GM12873 (cell line): ENCODE data around the gene HGD.

ENCODE experiments used
- TF ChIP-seq, protein P1 (sequence below): IDR thresholded peaks from 2 replicates; pipeline ENCODE4 v1.5.1; 2012; ENCODE audit warnings: low read depth, mild to moderate bottlenecking, moderate library complexity, low read length, control low read depth; ENCODE audit not compliant: insufficient read depth; ENCODE audit errors: missing control alignments

The HGD gene, protein sequence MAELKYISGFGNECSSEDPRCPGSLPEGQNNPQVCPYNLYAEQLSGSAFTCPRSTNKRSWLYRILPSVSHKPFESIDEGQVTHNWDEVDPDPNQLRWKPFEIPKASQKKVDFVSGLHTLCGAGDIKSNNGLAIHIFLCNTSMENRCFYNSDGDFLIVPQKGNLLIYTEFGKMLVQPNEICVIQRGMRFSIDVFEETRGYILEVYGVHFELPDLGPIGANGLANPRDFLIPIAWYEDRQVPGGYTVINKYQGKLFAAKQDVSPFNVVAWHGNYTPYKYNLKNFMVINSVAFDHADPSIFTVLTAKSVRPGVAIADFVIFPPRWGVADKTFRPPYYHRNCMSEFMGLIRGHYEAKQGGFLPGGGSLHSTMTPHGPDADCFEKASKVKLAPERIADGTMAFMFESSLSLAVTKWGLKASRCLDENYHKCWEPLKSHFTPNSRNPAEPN

DNA sequence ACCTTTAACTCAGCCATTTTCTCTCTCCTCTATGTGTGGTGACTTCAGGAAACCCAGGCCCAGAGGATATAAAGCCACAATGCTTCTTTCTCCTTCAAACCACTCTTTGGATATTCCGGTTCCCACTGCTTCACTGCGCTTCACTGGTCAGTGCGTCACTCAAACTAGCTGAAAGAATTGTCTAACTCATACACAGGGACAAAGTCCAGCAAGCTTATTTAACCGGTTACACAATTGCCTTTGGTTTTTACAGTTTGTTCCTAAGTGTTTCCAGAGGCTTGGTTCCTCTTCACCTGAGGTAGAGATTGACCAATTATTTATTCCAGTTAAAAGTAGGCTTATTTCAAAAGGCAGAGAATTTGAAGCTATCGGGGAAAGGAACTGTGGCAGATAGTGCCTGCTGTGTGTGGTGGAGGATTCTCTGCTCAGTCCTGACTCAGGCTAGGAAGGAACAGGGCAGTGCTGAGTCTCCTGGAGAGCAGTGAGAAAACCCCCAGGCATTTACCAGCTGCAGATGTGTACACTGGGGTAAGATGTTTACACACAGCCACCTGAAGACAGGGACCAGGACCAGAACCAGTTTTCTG lies at the start of gene HGD:
Gene HGD, minus strand, starts transcription at position 145 of the 587 bp plus-strand sequence. Its CDS starts 128 bp downstream, at position 17.
- TF ChIP-seq, protein P1, sequence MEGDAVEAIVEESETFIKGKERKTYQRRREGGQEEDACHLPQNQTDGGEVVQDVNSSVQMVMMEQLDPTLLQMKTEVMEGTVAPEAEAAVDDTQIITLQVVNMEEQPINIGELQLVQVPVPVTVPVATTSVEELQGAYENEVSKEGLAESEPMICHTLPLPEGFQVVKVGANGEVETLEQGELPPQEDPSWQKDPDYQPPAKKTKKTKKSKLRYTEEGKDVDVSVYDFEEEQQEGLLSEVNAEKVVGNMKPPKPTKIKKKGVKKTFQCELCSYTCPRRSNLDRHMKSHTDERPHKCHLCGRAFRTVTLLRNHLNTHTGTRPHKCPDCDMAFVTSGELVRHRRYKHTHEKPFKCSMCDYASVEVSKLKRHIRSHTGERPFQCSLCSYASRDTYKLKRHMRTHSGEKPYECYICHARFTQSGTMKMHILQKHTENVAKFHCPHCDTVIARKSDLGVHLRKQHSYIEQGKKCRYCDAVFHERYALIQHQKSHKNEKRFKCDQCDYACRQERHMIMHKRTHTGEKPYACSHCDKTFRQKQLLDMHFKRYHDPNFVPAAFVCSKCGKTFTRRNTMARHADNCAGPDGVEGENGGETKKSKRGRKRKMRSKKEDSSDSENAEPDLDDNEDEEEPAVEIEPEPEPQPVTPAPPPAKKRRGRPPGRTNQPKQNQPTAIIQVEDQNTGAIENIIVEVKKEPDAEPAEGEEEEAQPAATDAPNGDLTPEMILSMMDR = no peak

DNA sequence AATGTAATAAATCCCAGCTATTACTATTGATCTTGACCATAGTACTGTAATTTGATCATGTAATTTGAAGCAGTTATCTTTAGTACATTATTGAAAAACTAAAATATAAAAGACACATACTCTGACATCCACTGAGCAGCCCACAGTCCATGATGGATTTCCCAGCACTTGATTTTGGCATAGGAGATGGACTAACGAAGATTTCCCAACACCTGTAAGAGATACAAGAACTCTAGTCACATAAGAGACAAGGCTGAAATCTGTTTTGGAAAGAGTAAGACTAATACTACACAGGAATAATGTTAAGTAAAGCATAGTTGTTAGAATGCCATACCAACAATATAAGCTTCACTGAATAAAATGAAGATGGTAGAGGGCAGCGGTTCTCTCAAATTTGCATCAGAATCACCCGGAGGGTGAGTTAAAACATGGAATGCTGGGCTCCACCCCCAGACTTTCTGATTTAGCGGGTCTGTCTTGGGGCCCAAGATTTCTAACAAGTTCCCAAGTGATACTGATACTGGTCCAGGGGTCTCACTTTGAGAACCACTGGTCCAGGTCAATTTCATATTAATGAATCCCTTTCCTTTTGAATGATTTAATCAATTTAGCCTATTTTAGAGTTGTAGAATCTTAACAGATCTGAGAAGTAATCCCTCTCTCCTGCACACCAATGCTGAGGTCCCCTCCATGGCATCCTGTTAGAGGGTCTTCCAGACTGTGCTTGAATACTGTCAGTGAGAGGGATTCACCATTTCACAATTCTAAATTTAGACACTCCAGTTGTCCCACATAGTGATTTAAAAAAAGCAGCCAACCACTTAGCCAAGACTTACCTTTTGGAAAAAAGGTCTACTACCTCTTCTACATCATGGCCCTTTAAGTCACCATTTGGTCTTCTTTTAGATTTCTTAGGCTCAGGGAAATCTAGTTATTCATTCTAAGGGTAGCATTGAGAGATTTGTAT lies 48.8 kb upstream of the HGD start:
- TF ChIP-seq, protein P1 = no peak

DNA sequence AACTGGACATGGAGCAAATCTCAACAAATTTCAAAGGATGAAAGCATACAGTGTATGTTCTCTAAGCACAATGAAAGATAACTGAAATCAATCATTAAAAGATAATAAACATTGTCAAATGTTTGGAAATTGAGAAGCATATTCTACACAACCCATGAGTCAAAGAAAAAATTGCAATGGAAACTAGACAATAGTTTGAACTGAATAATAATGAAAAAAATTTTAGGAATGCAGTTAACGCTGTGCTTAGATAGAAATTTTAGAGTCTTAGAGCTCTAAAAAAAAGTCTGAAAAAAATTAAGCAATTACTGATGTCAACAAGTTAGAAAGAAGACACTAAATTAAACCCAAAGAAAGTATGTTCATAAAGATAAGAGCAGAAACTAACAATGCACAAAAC lies 44.8 kb upstream of the HGD start:
- TF ChIP-seq, protein P1 = no peak

DNA sequence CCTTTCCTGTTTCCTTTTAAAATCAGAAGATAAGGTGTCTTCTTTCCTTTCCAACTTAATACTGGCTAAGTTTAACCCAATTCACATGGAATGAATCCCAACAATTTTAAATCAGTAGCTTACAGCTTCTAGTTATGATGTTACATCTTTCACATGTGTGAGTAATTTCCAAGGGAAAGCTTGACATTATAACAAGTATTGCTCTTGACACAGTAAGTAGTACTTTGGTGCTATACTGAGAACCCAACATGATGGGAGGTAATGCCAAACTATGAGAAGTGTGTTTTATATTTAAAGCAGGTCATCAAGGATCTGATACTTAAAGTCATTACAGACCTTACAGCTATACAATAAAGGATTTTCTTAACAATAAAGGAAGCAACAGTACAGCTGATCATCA lies 31.2 kb upstream of the HGD start:
- TF ChIP-seq, protein P1 = no peak

DNA sequence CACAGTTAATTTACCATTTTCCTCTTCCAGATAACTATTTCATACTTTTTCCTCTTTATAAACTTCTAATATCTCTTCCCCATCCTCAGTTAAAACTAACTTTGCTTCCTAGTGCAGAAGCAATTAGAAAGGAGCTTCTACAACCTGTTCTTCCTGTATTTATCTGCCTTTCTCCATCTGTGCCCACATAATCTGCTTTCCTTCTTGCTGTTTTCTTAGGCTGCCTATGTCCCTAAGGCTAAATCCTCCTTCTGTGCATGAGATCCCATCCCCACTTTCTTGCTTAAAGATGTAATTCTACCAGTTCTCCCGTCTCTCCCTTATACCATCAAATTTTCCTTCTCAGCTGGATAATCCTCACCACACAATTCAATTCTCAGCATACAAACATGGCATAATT lies 28.3 kb upstream of the HGD start:
- TF ChIP-seq, protein P1 = no peak

DNA sequence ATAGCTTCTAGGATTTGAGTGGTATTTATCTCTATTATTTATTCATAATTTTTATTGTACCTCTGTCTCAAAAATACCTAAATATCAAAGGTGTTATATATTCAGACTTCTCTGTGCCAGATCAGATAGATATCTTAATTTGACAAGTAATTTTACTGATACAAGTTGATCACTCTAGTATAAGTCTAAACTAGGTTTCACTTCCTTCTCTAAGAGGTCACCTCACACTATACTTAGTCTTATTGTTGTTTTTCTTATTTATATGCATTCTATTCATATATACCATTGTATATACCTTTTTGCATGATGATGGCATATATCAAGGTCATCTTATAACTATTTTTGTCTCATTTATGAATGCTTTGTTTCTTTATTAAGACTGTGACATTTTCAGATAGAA lies 26.4 kb upstream of the HGD start:
- TF ChIP-seq, protein P1 = no peak
